Stimulated activated CD4-positive, alpha-beta T cell treated with anti-CD3 and anti-CD28 coated beads, Interleukin-15, amount 100 ng/mL, for 24 hours (primary cell): ENCODE data around the gene TRIM43.
"Not testable (repeated sequence)": the region's sequence is repeated elsewhere in the genome, so short reads cannot be mapped to it uniquely, and the experiment has no call there.

ENCODE experiments used
- DNase-seq: peaks from one replicate; pipeline ENCODE4 v3.0.0-alpha.2; 2020

TRIM43 gene

GRCh38 chr2:95591701-95592100, at the start of gene TRIM43:
Gene TRIM43, plus strand, starts transcription at chr2:95592001. Its CDS starts 2,023 bp downstream, at chr2:95594024.
- DNase-seq = not testable (repeated sequence)

- no peak for DNase-seq
Observed at GRCh38 chr2:95551055-95551568, 40.7 kb upstream of the TRIM43 start.

- DNase-seq = no peak
Observed at GRCh38 chr2:95552911-95553310, 38.9 kb upstream of the TRIM43 start.

- no peak for DNase-seq
Observed at GRCh38 chr2:95569170-95569569, 22.6 kb upstream of the TRIM43 start.

- DNase-seq = no peak
Observed at GRCh38 chr2:95573866-95574265, 17.9 kb upstream of the TRIM43 start.

GRCh38 chr2:95574506-95574905, 17.3 kb upstream of the TRIM43 start:
- DNase-seq = no peak

GRCh38 chr2:95575857-95576256, 15.9 kb upstream of the TRIM43 start:
- DNase-seq = no peak

GRCh38 chr2:95578539-95578938, 13.3 kb upstream of the TRIM43 start:
- DNase-seq = no peak

- DNase-seq = not testable (repeated sequence)
Observed at GRCh38 chr2:95583545-95583944, 8.3 kb upstream of the TRIM43 start.

- DNase-seq = not testable (repeated sequence)
Observed at GRCh38 chr2:95584321-95584720, 7.5 kb upstream of the TRIM43 start.

- not testable (repeated sequence) for DNase-seq
Observed at GRCh38 chr2:95589777-95590536, 1.8 kb upstream of the TRIM43 start.

GRCh38 chr2:95592973-95593372, 1.2 kb downstream of the TRIM43 start:
- not testable (repeated sequence) for DNase-seq

GRCh38 chr2:95595012-95595411, 3.2 kb downstream of the TRIM43 start:
- not testable (repeated sequence) for DNase-seq

- DNase-seq = not testable (repeated sequence)
Observed at GRCh38 chr2:95601301-95601700, 9.5 kb downstream of the TRIM43 start.

GRCh38 chr2:95602146-95602545, 10.3 kb downstream of the TRIM43 start:
- not testable (repeated sequence) for DNase-seq

- DNase-seq = not testable (repeated sequence)
Observed at GRCh38 chr2:95608356-95608755, 16.6 kb downstream of the TRIM43 start.

- not testable (repeated sequence) for DNase-seq
Observed at GRCh38 chr2:95609764-95610163, 18.0 kb downstream of the TRIM43 start.

- DNase-seq = not testable (repeated sequence)
Observed at GRCh38 chr2:95613048-95613447, 21.2 kb downstream of the TRIM43 start.

- not testable (repeated sequence) for DNase-seq
Observed at GRCh38 chr2:95622728-95623127, 30.9 kb downstream of the TRIM43 start.

- DNase-seq = not testable (repeated sequence)
Observed at GRCh38 chr2:95630987-95631386, 39.2 kb downstream of the TRIM43 start.

- not testable (repeated sequence) for DNase-seq
Observed at GRCh38 chr2:95633626-95634259, 41.9 kb downstream of the TRIM43 start.

GRCh38 chr2:95640515-95641288, 48.9 kb downstream of the TRIM43 start:
- DNase-seq = not testable (repeated sequence)

GRCh38 chr2:95641289-95641575, 49.4 kb downstream of the TRIM43 start:
- not testable (repeated sequence) for DNase-seq
